Activated CD8-positive, alpha-beta memory T cell treated with anti-CD3 and anti-CD28 coated beads for 36 hours (primary cell): ENCODE measurements around the gene ARHGEF3. TPM values are rescaled to one million over a fixed set of nuclear protein-coding genes. Genes with fewer than 3 reads are reported as not detected.

Source experiments
- CTCF ChIA-PET: fragments of 350-600 bp; sonication (Branson Sonifier 250); formaldehyde crosslinking; loops from one replicate; lab custom pipeline; 2021; ENCODE audit warnings: antibody characterized with exemption; lab: Charles Lee
- POLR2A ChIA-PET: fragments of 350-600 bp; sonication (Branson Sonifier 250); formaldehyde crosslinking; loops from one replicate; lab custom pipeline; 2021; ENCODE audit warnings: antibody characterized with exemption; lab: Charles Lee
- total RNA-seq, 2 experiments: library from RNA; stranded (reverse); gene quantifications; one replicate each; pipeline ENCODE4 v1.2.3, GENCODE V29; 2021

Gene ARHGEF3
- total RNA-seq, 2 experiments from 2014 or later, result 51.4 to 53.8 TPM

GRCh38 chr3:56689303-56689702 lies 112.4 kb downstream of the ARHGEF3 start:
- CTCF ChIA-PET, result no interaction called here
- POLR2A ChIA-PET, result no interaction called here

- CTCF ChIA-PET, result interaction anchor here (0.7 kb wide), 1 partner anchor 9 kb away, joined by 4 read pairs; no protein-coding TSS in a partner anchor
- POLR2A ChIA-PET, result no interaction called here
Observed at GRCh38 chr3:56688191-56688590, 113.6 kb downstream of the ARHGEF3 start.

GRCh38 chr3:56684029-56684428 lies 117.7 kb downstream of the ARHGEF3 start:
- CTCF ChIA-PET, result no interaction called here
- POLR2A ChIA-PET, result no interaction called here

- CTCF ChIA-PET, result interaction anchor here (0.7 kb wide), 1 partner anchor 312 kb away, joined by 3 read pairs; no protein-coding TSS in a partner anchor
- POLR2A ChIA-PET, result interaction anchor here (1.0 to 1.6 kb wide), 4 partner anchors 10 to 181 kb away, joined by 3 to 4 read pairs (median 3); no protein-coding TSS in a partner anchor
Observed at GRCh38 chr3:56683122-56683817, 118.5 kb downstream of the ARHGEF3 start, which contains the start of gene TASOR. TASOR (minus strand) TSS chr3:56683265; CDS start chr3:56683006, 259 bp downstream.

- ChIA-PET CTCF (interaction anchor here (0.7 kb wide), 1 partner anchor 313 kb away, joined by 3 read pairs; no protein-coding TSS in a partner anchor), POLR2A (interaction anchor here (0.5 to 1.6 kb wide), 11 partner anchors 8 to 1513 kb away, joined by 3 to 7 read pairs (median 3); partner anchors contain the start of gene CCDC66)
Observed at GRCh38 chr3:56682462-56683121, 119.2 kb downstream of the ARHGEF3 start.

- POLR2A ChIA-PET, result interaction anchor here (0.5 to 1.6 kb wide), 11 partner anchors 8 to 1514 kb away, joined by 3 to 7 read pairs (median 3); partner anchors contain the start of gene CCDC66
- CTCF ChIA-PET, result no interaction called here
Observed at GRCh38 chr3:56681984-56682461, 119.7 kb downstream of the ARHGEF3 start.

GRCh38 chr3:56680054-56680580 lies 121.6 kb downstream of the ARHGEF3 start:
- POLR2A ChIA-PET, result interaction anchor here (0.7 kb wide), 1 partner anchor 76 kb away, joined by 6 read pairs; no protein-coding TSS in a partner anchor
- CTCF ChIA-PET, result no interaction called here

Other genes starting within 250 kb of the ARHGEF3 start
- 10 to 100 TPM; 30.3 to 33.3 TPM for gene CCDC66, start 244.8 kb downstream of the ARHGEF3 start, total RNA-seq
- 10 to 100 TPM; 57.1 to 61.0 TPM for gene TASOR, start 118.7 kb downstream of the ARHGEF3 start, total RNA-seq